ENCODE measurements around the gene TSPYL1. TPM values are rescaled to one million over a fixed set of nuclear protein-coding genes. Genes with fewer than 3 reads are reported as not detected.
"Not testable (repeated sequence)": the region's sequence is repeated elsewhere in the genome, so short reads cannot be mapped to it uniquely, and the experiment has no call there.

TSPYL1 gene
- total RNA-seq, 2 donors from 2014 or later: 60.0 to 74.9 TPM

GRCh38 chr6:116287689-116288282 lies 8.1 kb upstream of the TSPYL1 start:
- DNase-seq (ENCODE audit: low spot score): no peak
- Histone ChIP-seq H3K4me3 (no peak overlapping the region), H3K9me3 (no peaks in the 10 kb centered on the region), H3K4me1 (ENCODE audit: control insufficient read depth in 1 of 2, low read depth in 2 of 2) (no peaks in the 10 kb centered on the region), H3K27me3 (replicated peaks; ENCODE audit: insufficient read depth) (no peaks in the 10 kb centered on the region), H3K36me3 (no peaks in the 10 kb centered on the region), H3K27ac (no peak overlapping the region)
- TF ChIP-seq CTCF (IDR thresholded peaks at IDR 0.05): peak; percentile 92
- ATAC-seq (ENCODE audit: insufficient number of reproducible peaks, low FRiP score, low read depth): no peak

- Histone ChIP-seq H3K27me3 (replicated peaks; ENCODE audit: insufficient read depth) (no peaks in the 10 kb centered on the region), H3K27ac (no peak overlapping the region), H3K9me3 (no peaks in the 10 kb centered on the region), H3K36me3 (no peaks in the 10 kb centered on the region), H3K4me3 (no peak overlapping the region), H3K4me1 (ENCODE audit: control insufficient read depth in 1 of 2, low read depth in 2 of 2) (no peaks in the 10 kb centered on the region)
- ATAC-seq (ENCODE audit: insufficient number of reproducible peaks, low FRiP score, low read depth): no peak
- DNase-seq (ENCODE audit: low spot score): no peak
- no peak for TF ChIP-seq CTCF (IDR thresholded peaks at IDR 0.05)
Measured at GRCh38 chr6:116286773-116287358, 7.1 kb upstream of the TSPYL1 start.

GRCh38 chr6:116284984-116285383 lies 5.3 kb upstream of the TSPYL1 start:
- DNase-seq (ENCODE audit: low spot score); H3K4me1 ChIP-seq (ENCODE audit: control insufficient read depth in 1 of 2, low read depth in 2 of 2); H3K9me3 ChIP-seq; H3K27ac ChIP-seq; H3K36me3 ChIP-seq; H3K27me3 ChIP-seq (replicated peaks; ENCODE audit: insufficient read depth); ATAC-seq (ENCODE audit: insufficient number of reproducible peaks, low FRiP score, low read depth); H3K4me3 ChIP-seq: not testable (repeated sequence)

GRCh38 chr6:116283191-116283590 lies 3.5 kb upstream of the TSPYL1 start:
- no peak for TF ChIP-seq CTCF (IDR thresholded peaks at IDR 0.05)
- ATAC-seq (ENCODE audit: insufficient number of reproducible peaks, low FRiP score, low read depth): no peak
- H3K27ac ChIP-seq: no peak overlapping the region

GRCh38 chr6:116282698-116283097 lies 3.0 kb upstream of the TSPYL1 start:
- Histone ChIP-seq H3K4me3 (no peak overlapping the region), H3K4me1 (ENCODE audit: control insufficient read depth in 1 of 2, low read depth in 2 of 2) (peaks cover 8 to 17% of the 10 kb centered on the region in 2 donors), H3K9me3 (no peaks in the 10 kb centered on the region), H3K36me3 (no peaks in the 10 kb centered on the region), H3K27ac (no peak overlapping the region), H3K27me3 (replicated peaks; ENCODE audit: insufficient read depth) (no peaks in the 10 kb centered on the region)
- no peak for TF ChIP-seq CTCF (IDR thresholded peaks at IDR 0.05)
- ATAC-seq (ENCODE audit: insufficient number of reproducible peaks, low FRiP score, low read depth) (no peak), DNase-seq (ENCODE audit: low spot score) (no peak)

More at GRCh38 chr6:116283191-116283590, 3.5 kb upstream of the TSPYL1 start:
- no peak for DNase-seq (ENCODE audit: low spot score)
- H3K4me1 ChIP-seq (ENCODE audit: control insufficient read depth in 1 of 2, low read depth in 2 of 2): peaks cover 4 to 12% of the 10 kb centered on the region in 2 donors
- no peaks in the 10 kb centered on the region for H3K36me3 ChIP-seq
- no peaks in the 10 kb centered on the region for H3K27me3 ChIP-seq (replicated peaks; ENCODE audit: insufficient read depth)
- H3K9me3 ChIP-seq: no peaks in the 10 kb centered on the region
- no peak overlapping the region for H3K4me3 ChIP-seq

- DNase-seq (ENCODE audit: low spot score) (no peak), ATAC-seq (ENCODE audit: insufficient number of reproducible peaks, low FRiP score, low read depth) (no peak)
- no peaks in the 10 kb centered on the region for H3K9me3 ChIP-seq
- H3K27ac ChIP-seq: no peak overlapping the region
- peaks cover 22 to 34% of the 10 kb centered on the region in 2 donors for H3K4me1 ChIP-seq (ENCODE audit: control insufficient read depth in 1 of 2, low read depth in 2 of 2)
- peak overlapping the region; percentile 92 for H3K4me3 ChIP-seq
- H3K36me3 ChIP-seq: no peaks in the 10 kb centered on the region
- TF ChIP-seq CTCF (IDR thresholded peaks at IDR 0.05): no peak
- no peaks in the 10 kb centered on the region for H3K27me3 ChIP-seq (replicated peaks; ENCODE audit: insufficient read depth)
Measured at GRCh38 chr6:116280933-116281316, 1.2 kb upstream of the TSPYL1 start.

Measured in thoracic aorta (tissue), 2 donors.